A549 (cell line): ENCODE results near the gene DDX60. TPM values are rescaled to one million over a fixed set of nuclear protein-coding genes. Genes with fewer than 3 reads are reported as not detected.

ENCODE experiments used
- ATAC-seq, 2 experiments: fragments of 200-7000 bp in 1 of 2; fragments of >200 bp in 1 of 2; cut with Nextera tagmentation in 1 of 2; cut with Tn5 transposase in 1 of 2; 3 replicates each; pipeline versions ENCODE4 v1.8.0 to v1.9.1; 2018 to 2020; ENCODE audit warnings: mild to moderate bottlenecking in 1 of 2, moderate library complexity in 1 of 2
- CTCF ChIA-PET: fragments of 300-600 bp; sonication (Branson Sonifier 250); formaldehyde crosslinking; extraction: SDS; loops from one replicate; lab custom pipeline; 2021; ENCODE audit warnings: antibody characterized with exemption, inconsistent platforms; lab: Yijun Ruan, JAX
- POLR2A ChIA-PET: fragments of 350-600 bp; formaldehyde crosslinking; extraction: SDS; loops from one replicate; lab custom pipeline; 2021; ENCODE audit warnings: antibody characterized with exemption, inconsistent platforms; lab: Yijun Ruan, JAX
- DNase-seq, 2 experiments: peaks; one replicate each; pipeline versions ENCODE4 v3.0.0 to v3.0.0-alpha.2; 2011 to 2016; ENCODE audit warnings: low read depth in 1 of 2, low spot score in 1 of 2
- FAIRE-seq: peaks from 2 replicates; lab custom pipeline; 2011; peaks lifted over from hg19 to GRCh38; lab: Jason Lieb, UNC
- H3K27ac ChIP-seq, 2 experiments: fragments of >200 bp; sonication (Bioruptor Twin); formaldehyde crosslinking; 3 replicates each; pipeline ENCODE4 v1.5.1; 2016 to 2017
- H3K4me1 ChIP-seq: fragments of >200 bp; sonication (Bioruptor Twin); formaldehyde crosslinking; 3 replicates; pipeline ENCODE4 v1.6.1; 2016
- H3K4me2 ChIP-seq: fragments of >200 bp; sonication (Bioruptor Twin); formaldehyde crosslinking; 3 replicates; pipeline ENCODE4 v1.6.1; 2016
- H3K4me3 ChIP-seq: fragments of >200 bp; sonication (Bioruptor Twin); formaldehyde crosslinking; 3 replicates; pipeline ENCODE4 v1.5.1; 2016
- H3K9me3 ChIP-seq: fragments of >200 bp; sonication (Bioruptor Twin); formaldehyde crosslinking; 3 replicates; pipeline ENCODE4 v1.6.1; 2016
- CTCF ChIP-seq: fragments of >200 bp; sonication (Bioruptor Twin); formaldehyde crosslinking; IDR thresholded peaks from 3 replicates; pipeline ENCODE4 v1.5.1; 2016
- E2F6 ChIP-seq: IDR thresholded peaks from 2 replicates; pipeline ENCODE4 v1.6.1; 2012; ENCODE audit warnings: low read depth, borderline replicate concordance
- EP300 ChIP-seq, 2 experiments: fragments of >200 bp; sonication (Bioruptor Twin); formaldehyde crosslinking; IDR thresholded peaks; 2 replicates in 1 of 2; 3 replicates in 1 of 2; pipeline ENCODE4 v1.6.1; 2016 to 2017
- FOSB ChIP-seq: fragments of 250-450 bp; sonication (Bioruptor Pico); IDR thresholded peaks from 2 replicates; pipeline ENCODE4 v1.5.0; 2020; ENCODE audit warnings: mild to moderate bottlenecking, moderate library complexity
- FOSL2 ChIP-seq, 2 experiments: fragments of 450-650 bp in 1 of 2; fragments of >200 bp in 1 of 2; sonication (Bioruptor Twin) in 1 of 2; formaldehyde crosslinking; IDR thresholded peaks; 2 replicates each; pipeline versions ENCODE4 v1.5.0 to v1.6.1; 2016 to 2020; ENCODE audit warnings: mild to moderate bottlenecking in 1 of 2, moderate library complexity in 1 of 2
- HEYL ChIP-seq: fragments of 250-450 bp; sonication (Bioruptor Pico); IDR thresholded peaks from 2 replicates; pipeline ENCODE4 v1.8.0; 2021; ENCODE audit warnings: mild to moderate bottlenecking, moderate library complexity
- HMGXB4 ChIP-seq: fragments of 250-450 bp; sonication (Bioruptor Pico); IDR thresholded peaks from 2 replicates; pipeline ENCODE4 v1.5.0; 2021; ENCODE audit warnings: mild to moderate bottlenecking, moderate library complexity, borderline replicate concordance
- MAFK ChIP-seq: fragments of 450-650 bp; IDR thresholded peaks from 2 replicates; pipeline ENCODE4 v1.6.1; 2014; ENCODE audit not compliant: partially characterized antibody
- MAZ ChIP-seq: fragments of 150-350 bp; IDR thresholded peaks from 2 replicates; pipeline ENCODE4 v1.6.1; 2014; ENCODE audit warnings: antibody characterized with exemption, low read depth, low read length, borderline replicate concordance
- NFE2L2 ChIP-seq: fragments of 150-350 bp; conservative IDR thresholded peaks from 2 replicates; pipeline ENCODE4 v1.6.1; 2014; ENCODE audit warnings: low read length
- NPAS2 ChIP-seq: fragments of 250-450 bp; sonication (Bioruptor Pico); IDR thresholded peaks from 2 replicates; pipeline ENCODE4 v1.8.0; 2022; ENCODE audit warnings: mild to moderate bottlenecking, moderate library complexity, borderline replicate concordance
- NR3C1 ChIP-seq: fragments of >200 bp; sonication (Bioruptor Twin); formaldehyde crosslinking; IDR thresholded peaks from 3 replicates; pipeline ENCODE4 v1.6.1; 2017
- POLR2A ChIP-seq: IDR thresholded peaks from 2 replicates; pipeline ENCODE4 v1.6.1; 2012; ENCODE audit warnings: mild to moderate bottlenecking, low read length
- RAD21 ChIP-seq, 2 experiments: fragments of >200 bp in 1 of 2; sonication (Bioruptor Twin) in 1 of 2; formaldehyde crosslinking in 1 of 2; IDR thresholded peaks in 1 of 2; conservative IDR thresholded peaks in 1 of 2; 2 replicates in 1 of 2; 3 replicates in 1 of 2; pipeline ENCODE4 v1.6.1; 2012 to 2018; ENCODE audit warnings: inconsistent platforms in 1 of 2
- RCOR1 ChIP-seq: fragments of 150-350 bp; IDR thresholded peaks from 2 replicates; pipeline ENCODE4 v1.6.1; 2014; ENCODE audit warnings: antibody characterized with exemption, low read length, low read depth
- RFX5 ChIP-seq: fragments of 450-650 bp; IDR thresholded peaks from 2 replicates; pipeline ENCODE4 v1.7.1; 2014; ENCODE audit warnings: antibody characterized with exemption, mild to moderate bottlenecking, moderate library complexity
- RNF2 ChIP-seq: fragments of 200-600 bp; sonication (generic); IDR thresholded peaks from 2 replicates; pipeline ENCODE4 v1.6.1; 2016; ENCODE audit warnings: low read depth, mild to moderate bottlenecking, antibody characterized with exemption, moderate library complexity, borderline replicate concordance
- SREBF2 ChIP-seq: fragments of 450-650 bp; IDR thresholded peaks from 2 replicates; pipeline ENCODE4 v1.6.1; 2014; ENCODE audit warnings: mild to moderate bottlenecking, moderate library complexity
- TFCP2L1 ChIP-seq: fragments of 250-450 bp; sonication (Bioruptor Pico); IDR thresholded peaks from 2 replicates; pipeline ENCODE4 v1.5.0; 2021; ENCODE audit warnings: mild to moderate bottlenecking
- TP53 ChIP-seq: fragments of 250-450 bp; sonication (Bioruptor Pico); IDR thresholded peaks from 2 replicates; pipeline ENCODE4 v1.5.0; 2021; ENCODE audit warnings: mild to moderate bottlenecking, moderate library complexity
- USF2 ChIP-seq: fragments of 450-650 bp; IDR thresholded peaks from 2 replicates; pipeline ENCODE4 v1.6.1; 2014; ENCODE audit warnings: antibody characterized with exemption
- ZFP36 ChIP-seq: fragments of 450-650 bp; IDR thresholded peaks from 2 replicates; pipeline ENCODE4 v1.6.1; 2014; ENCODE audit warnings: borderline replicate concordance; ENCODE audit not compliant: partially characterized antibody
- WGBS: methylation state at CpG from one replicate; pipeline ENCODE4 v1.1.6; 2017; ENCODE audit errors: missing lambda C conversion rate; 5-methylcytosine and 5-hydroxymethylcytosine counted together
- polyA plus RNA-seq, 4 experiments: library from polyadenylated mRNA; depleted of rRNA in 3 of 4; stranded (reverse); fragments of >200 nt; fragmentation: RNase III in 1 of 4; extraction: RNeasy Plus Mini Kit Qiagen cat#74134 plus additional on column Dnase treatment in 1 of 4; gene quantifications; 2 replicates in 3 of 4; 3 replicates in 1 of 4; pipeline ENCODE4 v1.2.3, GENCODE V29; 2011 to 2017

DDX60 gene
- polyA plus RNA-seq, 2 of the 4 experiments (the other 2 are of a cell fraction) = 1.6 to 4.4 TPM

GRCh38 chr4:168353746-168354145 is 35.2 kb upstream of the DDX60 start:
- Histone ChIP-seq H3K4me2 (no peak overlapping the region), H3K27ac (no peak overlapping the region), H3K9me3 (no peaks in the 10 kb centered on the region; the same call in 2 of the 3 replicates), H3K4me1 (no peaks in the 10 kb centered on the region), H3K4me3 (no peak overlapping the region)
- DNase-seq = no peak
- no peak for ATAC-seq
- TF ChIP-seq TFCP2L1 (CRISPR knock-in tag) = no peak
- TF ChIP-seq MAFK = no peak
- ChIA-PET CTCF (no interaction called here), POLR2A (no interaction called here)
- FAIRE-seq = no peak
- WGBS = 94% methylated on average over 1 of the region's 1 CpG

GRCh38 chr4:168337550-168337940 is 19.0 kb upstream of the DDX60 start:
- no peak for TF ChIP-seq HEYL (CRISPR knock-in tag)
- TF ChIP-seq TP53 (CRISPR knock-in tag) = no peak
- no peak for TF ChIP-seq CTCF
- TF ChIP-seq, all 56 proteins: peak for 0
- WGBS = 76% methylated on average over 3 of the region's 3 CpGs
- DNase-seq (no peak), FAIRE-seq (no peak), ATAC-seq (no peak)
- POLR2A ChIA-PET = no interaction called here
- Histone ChIP-seq H3K4me2 (no peak overlapping the region), H3K4me3 (no peak overlapping the region), H3K9me3 (no peaks in the 10 kb centered on the region), H3K27ac (no peak overlapping the region), H3K4me1 (no peaks in the 10 kb centered on the region)
- CTCF ChIA-PET = no interaction called here

- TF ChIP-seq HMGXB4 (CRISPR knock-in tag) = no peak
- TF ChIP-seq SREBF2 = no peak
- no peak for TF ChIP-seq E2F6
- no peak for TF ChIP-seq RCOR1
- TF ChIP-seq HEYL (CRISPR knock-in tag) = no peak
- TF ChIP-seq POLR2A = no peak
- TF ChIP-seq RFX5 = no peak
- TF ChIP-seq NPAS2 (CRISPR knock-in tag) = no peak
- no peak for TF ChIP-seq USF2
- no peak for TF ChIP-seq FOSB
- TF ChIP-seq EP300 (IDR thresholded peaks at IDR 0.05) = no peak
- no peak for TF ChIP-seq NR3C1
- TF ChIP-seq FOSL2 (IDR thresholded peaks at IDR 0.05) = no peak
- no peak for TF ChIP-seq FOSL2 (CRISPR knock-in tag; IDR thresholded peaks at IDR 0.05)
- TF ChIP-seq ZFP36 = no peak
- TF ChIP-seq RAD21 (conservative IDR thresholded peaks at IDR 0.05 in 1 of 2, IDR thresholded peaks at IDR 0.05 in 1 of 2) = no peak
- TF ChIP-seq MAZ = no peak
- TF ChIP-seq RNF2 = no peak
- TF ChIP-seq NFE2L2 = no peak
- DNase-seq = no peak
- no peak for FAIRE-seq
- WGBS = 72% methylated on average over 3 of the region's 3 CpGs
- no peak overlapping the region for H3K4me3 ChIP-seq
- no peaks in the 10 kb centered on the region for H3K4me1 ChIP-seq
- no peaks in the 10 kb centered on the region for H3K9me3 ChIP-seq
- ATAC-seq = no peak
- ChIA-PET CTCF (no interaction called here), POLR2A (no interaction called here)
- no peak overlapping the region for H3K4me2 ChIP-seq
- H3K27ac ChIP-seq = no peak overlapping the region
Observed at GRCh38 chr4:168336837-168337549, 18.4 kb upstream of the DDX60 start.
